DOHH2 (cell line): ENCODE results near the gene SAMHD1.
"Not testable (repeated sequence)": the region's sequence is repeated elsewhere in the genome, so short reads cannot be mapped to it uniquely, and the experiment has no call there.

ENCODE experiments used
- H3F3A ChIP-seq: fragments of 200-600 bp; sonication (generic), shearing (Covaris generic); 2 replicates; pipeline ENCODE4 v1.6.0; 2016; ENCODE audit warnings: antibody characterized with exemption, mild to moderate bottlenecking; ENCODE audit not compliant: control insufficient read depth, insufficient read depth
- H3K27ac ChIP-seq: fragments of 200-600 bp; sonication (generic); 2 replicates; pipeline ENCODE4 v1.5.1; 2014; ENCODE audit warnings: low read depth, mild to moderate bottlenecking, low read length, moderate library complexity
- H3K27me3 ChIP-seq: fragments of 200-600 bp; sonication (generic); 2 replicates; pipeline ENCODE4 v1.6.1; 2014; ENCODE audit warnings: mild to moderate bottlenecking, low read length, mixed read lengths; ENCODE audit not compliant: control insufficient read depth
- H3K36me3 ChIP-seq: fragments of 200-600 bp; sonication (generic); 2 replicates; pipeline ENCODE4 v1.6.1; 2014; ENCODE audit warnings: mild to moderate bottlenecking, low read length, moderate library complexity, mixed read lengths; ENCODE audit not compliant: control insufficient read depth
- H3K4me1 ChIP-seq: fragments of 200-600 bp; sonication (generic); 2 replicates; pipeline ENCODE4 v1.6.1; 2014; ENCODE audit warnings: mild to moderate bottlenecking, low read length, mixed read lengths; ENCODE audit not compliant: control insufficient read depth
- H3K4me2 ChIP-seq: fragments of 200-600 bp; sonication (generic); 2 replicates; pipeline ENCODE4 v1.6.0; 2014; ENCODE audit warnings: mild to moderate bottlenecking, low read length, moderate library complexity
- H3K4me3 ChIP-seq: fragments of 200-600 bp; sonication (generic); 2 replicates; pipeline ENCODE4 v1.5.1; 2014; ENCODE audit warnings: mild to moderate bottlenecking, low read length, mixed read lengths
- H3K79me2 ChIP-seq: fragments of 200-600 bp; sonication (generic); 2 replicates; pipeline ENCODE4 v1.6.1; 2014; ENCODE audit warnings: mild to moderate bottlenecking, low read length, mixed read lengths; ENCODE audit not compliant: control insufficient read depth
- H3K9me2 ChIP-seq: fragments of 200-600 bp; sonication (generic); replicated peaks from 2 replicates; pipeline ENCODE4 v1.6.1; 2014; ENCODE audit warnings: mild to moderate bottlenecking, low read length, mixed read lengths; ENCODE audit not compliant: control insufficient read depth
- H3K9me3 ChIP-seq: fragments of 200-600 bp; sonication (generic); 2 replicates; pipeline ENCODE4 v1.6.1; 2014; ENCODE audit warnings: antibody characterized with exemption, low read length, mixed read lengths; ENCODE audit not compliant: control insufficient read depth, insufficient read depth
- H4K20me1 ChIP-seq: fragments of 200-600 bp; sonication (generic); 2 replicates; pipeline ENCODE4 v1.6.0; 2014; ENCODE audit warnings: low read depth, mild to moderate bottlenecking, antibody characterized with exemption, low read length, moderate library complexity; ENCODE audit not compliant: control insufficient read depth, insufficient read depth
- EZH2phosphoT487 ChIP-seq: fragments of 200-600 bp; sonication (generic); IDR thresholded peaks from 2 replicates; pipeline ENCODE4 v1.6.1; 2017; ENCODE audit warnings: borderline replicate concordance, mild to moderate bottlenecking, antibody characterized with exemption, low read length, moderate library complexity, mixed read lengths
- TF ChIP-seq, protein P1 (sequence below): fragments of 200-600 bp; sonication (generic); IDR thresholded peaks from one replicate; pipeline ENCODE4 v1.5.1; 2014; ENCODE audit warnings: antibody characterized with exemption, mild to moderate bottlenecking, low read depth, low read length; ENCODE audit not compliant: poor library complexity, severe bottlenecking

SAMHD1 gene

DNA sequence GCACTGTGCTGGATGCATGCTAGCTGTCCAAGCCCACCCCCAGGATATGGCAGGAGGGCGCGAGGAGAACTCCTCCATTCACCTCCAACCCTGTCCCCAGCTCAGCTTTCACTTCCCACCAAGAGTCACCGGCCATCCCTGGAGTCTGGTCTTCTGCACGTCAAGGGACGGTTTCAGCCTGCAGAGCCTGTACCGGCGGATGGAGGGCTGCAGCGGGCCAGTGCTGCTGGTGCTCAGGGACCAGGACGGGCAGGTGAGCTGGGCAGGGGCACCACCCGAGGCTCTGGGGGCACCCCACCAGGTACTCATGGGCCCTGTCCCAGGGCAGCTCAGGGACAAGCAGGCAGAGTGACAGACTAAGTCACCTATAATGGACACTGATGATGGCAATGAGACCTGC lies 72.6 kb downstream of the SAMHD1 start:
- Histone ChIP-seq H3K4me2 (no peak overlapping the region), H3K4me1 (peaks cover 24% of the 10 kb centered on the region), H3K9me2 (no peaks in the 10 kb centered on the region), H3K27me3 (no peaks in the 10 kb centered on the region; the same call in 1 of the 2 replicates), H3K79me2 (no peaks in the 10 kb centered on the region), H3K36me3 (no peaks in the 10 kb centered on the region), H3F3A (no peaks in the 10 kb centered on the region; the same call in 1 of the 2 replicates), H3K27ac (no peak overlapping the region), H4K20me1 (no peaks in the 10 kb centered on the region), H3K4me3 (no peak overlapping the region), H3K9me3 (no peaks in the 10 kb centered on the region)
- TF ChIP-seq, protein P1, sequence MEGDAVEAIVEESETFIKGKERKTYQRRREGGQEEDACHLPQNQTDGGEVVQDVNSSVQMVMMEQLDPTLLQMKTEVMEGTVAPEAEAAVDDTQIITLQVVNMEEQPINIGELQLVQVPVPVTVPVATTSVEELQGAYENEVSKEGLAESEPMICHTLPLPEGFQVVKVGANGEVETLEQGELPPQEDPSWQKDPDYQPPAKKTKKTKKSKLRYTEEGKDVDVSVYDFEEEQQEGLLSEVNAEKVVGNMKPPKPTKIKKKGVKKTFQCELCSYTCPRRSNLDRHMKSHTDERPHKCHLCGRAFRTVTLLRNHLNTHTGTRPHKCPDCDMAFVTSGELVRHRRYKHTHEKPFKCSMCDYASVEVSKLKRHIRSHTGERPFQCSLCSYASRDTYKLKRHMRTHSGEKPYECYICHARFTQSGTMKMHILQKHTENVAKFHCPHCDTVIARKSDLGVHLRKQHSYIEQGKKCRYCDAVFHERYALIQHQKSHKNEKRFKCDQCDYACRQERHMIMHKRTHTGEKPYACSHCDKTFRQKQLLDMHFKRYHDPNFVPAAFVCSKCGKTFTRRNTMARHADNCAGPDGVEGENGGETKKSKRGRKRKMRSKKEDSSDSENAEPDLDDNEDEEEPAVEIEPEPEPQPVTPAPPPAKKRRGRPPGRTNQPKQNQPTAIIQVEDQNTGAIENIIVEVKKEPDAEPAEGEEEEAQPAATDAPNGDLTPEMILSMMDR: no peak
- no peak for TF ChIP-seq EZH2phosphoT487

DNA sequence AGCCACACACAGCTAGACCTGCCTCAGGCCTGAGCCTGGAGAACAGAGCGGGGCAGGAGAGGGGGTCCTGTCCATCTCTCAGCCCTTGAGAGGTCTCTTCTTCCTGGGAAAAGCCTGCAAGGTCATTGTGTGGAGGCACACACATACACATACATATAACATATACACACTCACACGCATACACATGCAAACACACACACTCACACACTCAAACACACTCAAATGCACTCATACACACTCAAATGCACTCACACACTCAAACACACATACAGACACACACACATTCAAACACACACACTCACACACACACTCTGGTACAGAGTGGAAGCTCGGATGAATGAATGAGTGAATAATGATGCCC lies 75.1 kb downstream of the SAMHD1 start:
- H4K20me1 ChIP-seq: no peaks in the 10 kb centered on the region
- no peak overlapping the region for H3K4me2 ChIP-seq
- peaks cover 26% of the 10 kb centered on the region for H3K4me1 ChIP-seq
- H3K27ac ChIP-seq: no peak overlapping the region
- no peaks in the 10 kb centered on the region for H3K79me2 ChIP-seq
- H3K9me3 ChIP-seq: no peaks in the 10 kb centered on the region
- H3K36me3 ChIP-seq: no peaks in the 10 kb centered on the region
- H3K27me3 ChIP-seq: no peaks in the 10 kb centered on the region; the same call in 1 of the 2 replicates
- TF ChIP-seq, protein P1: no peak
- no peak for TF ChIP-seq EZH2phosphoT487
- no peaks in the 10 kb centered on the region; the same call in 1 of the 2 replicates for H3F3A ChIP-seq
- H3K4me3 ChIP-seq: no peak overlapping the region
- no peaks in the 10 kb centered on the region for H3K9me2 ChIP-seq

DNA sequence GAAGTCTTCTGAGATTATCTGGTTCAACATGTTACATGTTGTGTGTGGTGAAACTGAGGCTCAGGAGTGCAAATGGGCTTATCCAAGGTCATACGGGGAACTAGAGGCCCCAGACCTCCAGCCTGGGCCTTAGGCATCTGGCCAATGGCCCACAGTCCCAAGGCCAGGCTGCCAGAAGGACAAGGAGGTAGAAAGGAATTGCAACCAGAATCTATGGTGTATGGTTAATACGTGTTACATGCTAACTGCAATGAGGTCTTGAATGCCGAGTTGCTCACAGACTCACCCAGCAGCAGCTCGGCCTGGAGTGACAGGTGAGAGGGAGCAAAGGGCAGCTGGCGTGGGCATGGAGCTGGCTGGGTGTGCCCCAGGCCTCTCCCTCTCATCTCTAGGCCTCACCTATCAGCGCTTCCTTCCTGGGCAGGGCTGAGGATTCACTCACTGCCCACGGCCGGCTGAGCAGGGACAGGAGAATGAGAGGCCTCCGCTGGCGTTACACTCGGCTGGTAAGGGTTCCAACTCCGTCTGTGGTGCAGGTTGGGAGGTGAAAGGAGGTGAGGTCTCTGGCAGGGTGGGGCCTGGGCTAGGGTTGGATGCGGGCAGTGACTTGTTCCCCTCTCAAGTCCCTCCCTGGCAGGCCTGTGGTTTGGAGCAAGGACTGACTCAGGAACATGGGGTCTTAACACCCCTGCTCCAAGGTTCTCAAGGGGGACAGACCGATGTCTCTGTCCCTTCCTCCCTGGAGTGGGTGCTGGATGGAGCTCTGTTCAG lies 75.6 kb downstream of the SAMHD1 start, which contains the start of gene TLDC2:
Gene TLDC2, plus strand, starts transcription at position 437 of the 771 bp plus-strand sequence. Its CDS starts 37 bp downstream, at position 474.
- no peaks in the 10 kb centered on the region for H3K79me2 ChIP-seq
- H3K9me3 ChIP-seq: no peaks in the 10 kb centered on the region
- no peak for TF ChIP-seq EZH2phosphoT487
- TF ChIP-seq, protein P1: no peak
- H3K27me3 ChIP-seq: no peaks in the 10 kb centered on the region; the same call in 1 of the 2 replicates
- peak within 1 kb of the TSS; percentile 37 for H3K4me2 ChIP-seq
- no peak within 1 kb of the TSS for H3K4me3 ChIP-seq
- H3K27ac ChIP-seq: no peak within 1 kb of the TSS
- no peaks in the 10 kb centered on the region for H4K20me1 ChIP-seq
- no peaks in the 10 kb centered on the region for H3K36me3 ChIP-seq
- no peaks in the 10 kb centered on the region for H3K9me2 ChIP-seq
- no peaks in the 10 kb centered on the region; the same call in 1 of the 2 replicates for H3F3A ChIP-seq
- H3K4me1 ChIP-seq: peaks cover 26% of the 10 kb centered on the region

DNA sequence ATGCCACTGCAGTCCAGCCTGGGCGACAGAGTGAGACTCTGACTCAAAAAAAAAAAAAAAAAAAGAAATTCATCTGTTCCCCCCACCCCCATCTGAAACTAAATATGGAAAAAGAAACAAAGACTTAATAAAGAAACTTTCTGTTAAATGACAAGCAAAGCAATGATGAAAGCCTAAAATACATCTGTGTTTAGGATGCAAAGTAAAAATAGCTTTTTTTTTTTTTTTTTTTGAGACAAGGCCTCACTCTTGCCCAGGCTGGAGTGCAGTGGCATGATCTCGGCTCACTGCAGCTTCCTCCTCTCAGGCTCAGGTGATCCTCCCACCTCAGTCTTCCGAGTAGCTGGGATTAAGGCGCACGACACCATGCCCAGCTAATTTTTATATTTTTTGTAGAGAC lies 76.4 kb downstream of the SAMHD1 start:
- not testable (repeated sequence) for H3K27ac ChIP-seq, H3K79me2 ChIP-seq, H3K9me2 ChIP-seq, H3F3A ChIP-seq, H3K4me3 ChIP-seq, H3K36me3 ChIP-seq, H3K27me3 ChIP-seq, H3K9me3 ChIP-seq, H4K20me1 ChIP-seq
- Histone ChIP-seq H3K4me1 (peaks cover 26% of the 10 kb centered on the region), H3K4me2 (peak overlapping the region; percentile 37)
